Astrocyte of the cerebellum (primary cell): Measurements from ENCODE around the gene MGAT5.
A peak's percentile ranks its signal among the peaks of the same experiment; 100 is the strongest.

Experiments
- DNase-seq: peaks from one replicate; pipeline ENCODE4 v3.0.0-alpha.2; 2011; ENCODE audit warnings: low read depth
- H3K4me3 ChIP-seq: 2 replicates; pipeline ENCODE4 v1.5.1; 2011; ENCODE audit warnings: mild to moderate bottlenecking, low read depth, low read length, moderate library complexity
- in situ Hi-C: cut with HindIII; loops from 2 replicates; pipeline ENCODE4 v1.10.0; 2017; ENCODE audit warnings: low sequenced_read_pairs
- TF ChIP-seq, protein P1 (sequence below): IDR thresholded peaks from 2 replicates; pipeline ENCODE4 v1.5.1; 2012; ENCODE audit warnings: low read length, low read depth, moderate library complexity, mild to moderate bottlenecking; ENCODE audit errors: missing control alignments

Gene MGAT5

DNA sequence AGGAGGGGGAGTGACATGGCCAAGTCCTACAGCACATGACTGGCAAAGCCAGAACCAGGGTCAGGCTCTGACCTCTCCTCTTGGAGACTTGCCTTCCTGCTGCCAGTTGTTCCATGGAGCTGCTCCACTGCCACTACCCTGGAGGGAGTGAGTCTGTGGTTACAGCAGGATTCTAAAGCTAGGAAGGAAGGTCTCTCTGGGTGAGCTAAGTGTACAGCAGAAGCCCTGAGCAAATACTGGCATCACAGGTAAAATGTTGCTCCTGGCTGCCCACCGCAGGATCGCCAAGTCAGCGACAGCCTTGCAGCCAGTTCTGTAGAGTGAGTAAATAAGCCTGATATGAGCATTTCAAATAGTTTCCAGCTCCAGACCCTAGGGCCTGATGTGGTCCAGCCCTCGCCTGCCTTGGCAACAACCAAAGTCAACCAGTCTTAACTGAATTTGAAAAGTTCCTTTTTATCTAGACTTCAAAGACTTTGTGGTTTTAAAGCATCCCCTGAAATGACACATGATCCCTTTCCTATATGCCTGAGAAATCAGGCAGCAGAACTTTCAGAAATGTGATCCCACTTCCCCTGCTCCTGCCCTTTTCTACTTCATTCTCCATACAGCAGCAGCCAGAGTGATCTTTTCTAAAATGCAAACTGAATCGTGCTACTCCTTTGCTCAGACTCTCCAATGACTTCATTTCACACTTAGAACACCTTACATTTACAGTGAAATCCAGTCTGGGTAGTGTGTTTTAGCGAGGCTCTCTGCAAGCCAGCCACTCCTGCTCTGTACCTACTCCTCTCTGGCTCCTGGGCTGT, 114.3 kb downstream of the MGAT5 start:
- in situ Hi-C loops, result no loop called here
- peak; percentile 73 for DNase-seq
- TF ChIP-seq, protein P1, sequence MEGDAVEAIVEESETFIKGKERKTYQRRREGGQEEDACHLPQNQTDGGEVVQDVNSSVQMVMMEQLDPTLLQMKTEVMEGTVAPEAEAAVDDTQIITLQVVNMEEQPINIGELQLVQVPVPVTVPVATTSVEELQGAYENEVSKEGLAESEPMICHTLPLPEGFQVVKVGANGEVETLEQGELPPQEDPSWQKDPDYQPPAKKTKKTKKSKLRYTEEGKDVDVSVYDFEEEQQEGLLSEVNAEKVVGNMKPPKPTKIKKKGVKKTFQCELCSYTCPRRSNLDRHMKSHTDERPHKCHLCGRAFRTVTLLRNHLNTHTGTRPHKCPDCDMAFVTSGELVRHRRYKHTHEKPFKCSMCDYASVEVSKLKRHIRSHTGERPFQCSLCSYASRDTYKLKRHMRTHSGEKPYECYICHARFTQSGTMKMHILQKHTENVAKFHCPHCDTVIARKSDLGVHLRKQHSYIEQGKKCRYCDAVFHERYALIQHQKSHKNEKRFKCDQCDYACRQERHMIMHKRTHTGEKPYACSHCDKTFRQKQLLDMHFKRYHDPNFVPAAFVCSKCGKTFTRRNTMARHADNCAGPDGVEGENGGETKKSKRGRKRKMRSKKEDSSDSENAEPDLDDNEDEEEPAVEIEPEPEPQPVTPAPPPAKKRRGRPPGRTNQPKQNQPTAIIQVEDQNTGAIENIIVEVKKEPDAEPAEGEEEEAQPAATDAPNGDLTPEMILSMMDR, result no peak

DNA sequence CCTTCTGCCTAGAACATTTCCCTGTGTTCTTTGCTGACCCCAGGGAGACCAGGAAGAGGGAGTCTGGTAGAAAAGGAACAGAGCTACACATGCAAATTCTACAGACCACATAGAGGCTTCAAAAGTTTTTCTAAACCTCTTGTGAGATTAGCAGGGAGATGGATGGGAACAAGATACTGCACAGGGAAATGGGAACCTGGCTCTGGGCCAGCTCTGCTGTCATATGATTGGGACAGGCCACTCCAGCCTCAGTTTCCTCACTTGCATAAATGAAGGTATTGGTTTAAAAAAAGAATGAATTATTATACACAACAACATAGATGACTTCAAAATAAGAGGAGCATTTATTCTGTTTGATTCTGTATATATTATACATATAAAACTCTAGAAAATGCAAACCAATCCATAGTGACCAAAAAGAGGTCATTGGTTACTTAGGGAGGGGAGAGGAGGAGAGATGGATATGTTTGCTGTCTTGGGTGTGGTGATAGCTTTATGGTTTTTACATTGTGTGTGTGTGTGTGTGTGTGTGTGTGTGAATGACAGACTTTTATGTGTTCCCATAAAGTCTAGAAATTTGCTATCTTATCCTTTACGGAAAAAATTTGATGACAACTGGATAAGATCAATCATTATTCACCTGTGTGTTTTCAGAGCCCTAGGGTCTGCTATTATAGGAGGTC, 115.5 kb downstream of the MGAT5 start:
- DNase-seq, result no peak
- no peak overlapping the region for H3K4me3 ChIP-seq
- in situ Hi-C loops, result no loop called here
- TF ChIP-seq, protein P1, result no peak

More for the DNA sequence above, 114.3 kb downstream of the MGAT5 start:
- H3K4me3 ChIP-seq, result no peak overlapping the region

DNA sequence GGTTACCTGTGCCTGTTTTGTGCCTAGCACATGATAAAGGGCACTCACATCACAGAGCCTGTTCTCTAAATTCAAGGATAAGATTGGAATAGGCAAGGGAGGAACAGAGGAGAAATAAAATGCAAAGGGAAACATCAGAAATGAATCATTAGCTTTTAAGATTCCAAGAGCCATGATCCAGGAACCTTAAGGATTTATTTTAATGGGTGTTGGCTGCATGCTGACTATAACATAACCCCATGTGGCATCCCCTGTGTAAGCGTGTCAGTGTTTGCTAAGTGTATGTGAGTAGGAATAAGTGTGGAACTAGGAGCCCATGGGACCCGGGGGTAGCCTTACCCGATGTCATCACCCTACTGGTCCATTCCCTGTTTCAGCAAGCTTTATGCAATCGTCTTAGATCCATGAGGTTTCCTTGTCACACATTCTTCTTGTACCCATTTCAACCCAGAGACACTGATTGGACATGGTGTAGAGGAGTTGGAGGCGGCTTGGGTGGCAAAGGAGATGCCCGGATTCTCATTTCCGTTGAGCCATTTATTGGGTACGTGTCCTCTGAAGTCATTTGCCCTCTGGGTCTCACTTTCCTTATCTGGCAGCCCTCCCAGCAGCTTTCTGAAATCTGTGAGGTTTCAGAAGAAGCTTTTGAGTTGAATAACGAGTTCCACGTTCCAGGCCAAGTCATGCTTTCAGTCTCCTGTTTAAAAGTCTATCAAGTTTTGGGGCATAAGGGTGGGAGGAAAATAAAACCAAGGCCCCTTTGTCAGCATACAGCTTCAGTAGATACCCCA, 117.0 kb downstream of the MGAT5 start:
- TF ChIP-seq, protein P1, result no peak
- DNase-seq, result no peak
- H3K4me3 ChIP-seq, result no peak overlapping the region
- in situ Hi-C loops, result no loop called here

DNA sequence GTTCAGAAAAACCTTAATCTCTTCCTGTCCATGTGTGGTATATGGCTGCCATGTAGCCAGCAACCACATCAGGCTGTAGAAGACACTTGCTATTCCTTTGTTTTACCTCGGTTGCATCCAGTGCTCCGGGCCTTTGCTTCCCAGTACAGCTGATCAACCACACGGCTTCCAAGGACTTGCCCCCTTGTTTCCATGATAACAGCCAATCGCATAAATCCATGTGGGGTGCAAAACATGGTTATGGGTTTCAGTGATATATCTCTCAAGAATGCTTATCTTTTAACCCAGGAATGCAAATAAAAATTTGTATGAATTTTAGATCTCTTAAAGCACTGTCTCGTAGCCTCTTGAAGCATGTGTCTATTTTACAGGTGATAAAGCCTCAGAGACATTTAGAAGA, 118.3 kb downstream of the MGAT5 start:
- in situ Hi-C loops, result no loop called here
- DNase-seq, result peak; percentile 37
- no peak overlapping the region for H3K4me3 ChIP-seq
- TF ChIP-seq, protein P1, result no peak

DNA sequence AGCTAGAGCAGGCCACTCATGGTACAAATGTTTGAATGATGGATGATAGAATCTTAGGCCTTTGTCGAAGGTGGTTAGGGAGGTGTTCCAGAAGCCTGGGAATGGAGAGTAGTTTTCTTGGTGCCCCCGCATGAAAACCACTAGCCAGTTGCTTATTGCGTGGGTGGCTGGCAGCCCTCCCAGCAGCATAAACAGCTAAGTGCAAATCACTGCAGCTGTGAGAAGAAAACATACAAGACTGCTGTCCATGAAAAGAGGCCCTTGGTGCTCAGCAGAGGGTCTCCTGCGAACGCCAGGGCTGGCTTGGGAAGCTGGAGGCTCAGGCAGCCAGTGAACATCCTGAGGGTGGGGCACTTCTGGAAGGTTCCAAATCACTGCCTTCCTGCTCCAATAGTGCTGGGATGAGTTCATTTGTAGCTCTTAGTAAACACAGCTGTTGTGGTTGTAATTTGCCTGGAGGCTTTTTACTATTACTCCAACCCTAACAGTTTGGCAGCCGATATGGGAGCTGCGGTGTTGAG, 118.8 kb downstream of the MGAT5 start:
- TF ChIP-seq, protein P1, result no peak
- in situ Hi-C loops, result no loop called here
- no peak overlapping the region for H3K4me3 ChIP-seq
- DNase-seq, result peak; percentile 81

DNA sequence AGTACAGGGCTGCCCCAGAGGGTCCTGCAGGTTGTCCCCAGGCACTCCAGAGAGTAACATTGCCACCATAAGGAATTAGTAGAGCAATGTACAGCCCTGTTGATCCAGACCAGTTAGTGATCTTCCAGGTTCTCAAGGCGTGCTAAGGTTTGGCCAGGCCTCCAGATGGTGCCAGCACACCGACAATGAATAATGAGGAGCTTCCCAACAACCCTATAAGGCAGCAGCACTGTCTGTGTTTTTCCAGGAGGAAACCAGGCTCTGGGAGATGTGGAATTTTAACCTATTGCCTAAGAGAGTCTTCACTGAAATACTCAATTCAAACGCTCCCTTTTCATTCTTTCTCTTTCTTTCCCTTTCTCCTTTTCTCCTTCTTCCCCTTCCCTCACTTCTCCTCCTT, 122.1 kb downstream of the MGAT5 start:
- TF ChIP-seq, protein P1, result peak; percentile 48
- in situ Hi-C loops, result no loop called here
- H3K4me3 ChIP-seq, result no peak overlapping the region
- peak; percentile 52 for DNase-seq
